22Rv1 (cell line): Measurements from ENCODE around the gene CAPZA1.

Source experiments
- H3K27ac ChIP-seq: fragments of 450-650 bp; 2 replicates; pipeline ENCODE4 v1.5.1; 2017
- ZFX ChIP-seq: fragments of 450-650 bp; IDR thresholded peaks from 2 replicates; pipeline ENCODE4 v1.6.1; 2017; ENCODE audit warnings: antibody characterized with exemption, borderline replicate concordance
- TF ChIP-seq, protein P1 (sequence below): fragments of 450-650 bp; IDR thresholded peaks from 2 replicates; pipeline ENCODE4 v1.5.1; 2017; ENCODE audit warnings: mild to moderate bottlenecking

Gene CAPZA1

DNA sequence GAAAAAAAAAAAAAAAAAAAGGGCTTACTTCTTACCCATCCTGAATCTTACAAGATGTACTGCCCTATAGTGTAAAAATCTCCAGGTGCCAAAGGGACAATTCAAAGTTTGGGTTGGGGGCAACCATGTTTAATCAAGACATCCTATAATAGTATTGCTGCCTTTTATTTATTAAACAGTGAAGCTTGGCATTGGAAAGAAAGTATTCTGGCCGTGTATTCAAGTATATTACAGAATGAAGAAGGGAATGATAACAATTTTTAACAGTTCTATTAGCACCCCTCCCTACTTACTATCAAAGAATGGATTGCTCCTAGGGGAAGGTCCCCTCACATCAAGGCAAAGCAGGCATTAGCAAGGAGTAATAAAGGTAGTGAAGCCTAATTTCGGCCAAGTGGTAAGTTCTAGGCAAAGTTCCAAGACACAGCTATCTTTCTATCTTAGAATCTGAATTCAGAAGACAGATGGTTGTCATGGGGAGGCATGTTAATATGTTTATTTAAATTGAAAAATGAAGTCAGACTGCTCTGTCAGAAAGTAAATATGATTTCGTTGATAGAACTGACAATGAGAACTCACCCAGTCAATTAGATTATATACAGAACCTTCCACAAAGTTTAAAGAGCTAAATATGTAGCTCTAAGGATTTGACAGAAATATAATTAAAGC, 25.3 kb upstream of the CAPZA1 start:
- no peak for TF ChIP-seq ZFX
- TF ChIP-seq, protein P1, sequence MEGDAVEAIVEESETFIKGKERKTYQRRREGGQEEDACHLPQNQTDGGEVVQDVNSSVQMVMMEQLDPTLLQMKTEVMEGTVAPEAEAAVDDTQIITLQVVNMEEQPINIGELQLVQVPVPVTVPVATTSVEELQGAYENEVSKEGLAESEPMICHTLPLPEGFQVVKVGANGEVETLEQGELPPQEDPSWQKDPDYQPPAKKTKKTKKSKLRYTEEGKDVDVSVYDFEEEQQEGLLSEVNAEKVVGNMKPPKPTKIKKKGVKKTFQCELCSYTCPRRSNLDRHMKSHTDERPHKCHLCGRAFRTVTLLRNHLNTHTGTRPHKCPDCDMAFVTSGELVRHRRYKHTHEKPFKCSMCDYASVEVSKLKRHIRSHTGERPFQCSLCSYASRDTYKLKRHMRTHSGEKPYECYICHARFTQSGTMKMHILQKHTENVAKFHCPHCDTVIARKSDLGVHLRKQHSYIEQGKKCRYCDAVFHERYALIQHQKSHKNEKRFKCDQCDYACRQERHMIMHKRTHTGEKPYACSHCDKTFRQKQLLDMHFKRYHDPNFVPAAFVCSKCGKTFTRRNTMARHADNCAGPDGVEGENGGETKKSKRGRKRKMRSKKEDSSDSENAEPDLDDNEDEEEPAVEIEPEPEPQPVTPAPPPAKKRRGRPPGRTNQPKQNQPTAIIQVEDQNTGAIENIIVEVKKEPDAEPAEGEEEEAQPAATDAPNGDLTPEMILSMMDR = no peak
- peak overlapping the region; percentile 44 for H3K27ac ChIP-seq

DNA sequence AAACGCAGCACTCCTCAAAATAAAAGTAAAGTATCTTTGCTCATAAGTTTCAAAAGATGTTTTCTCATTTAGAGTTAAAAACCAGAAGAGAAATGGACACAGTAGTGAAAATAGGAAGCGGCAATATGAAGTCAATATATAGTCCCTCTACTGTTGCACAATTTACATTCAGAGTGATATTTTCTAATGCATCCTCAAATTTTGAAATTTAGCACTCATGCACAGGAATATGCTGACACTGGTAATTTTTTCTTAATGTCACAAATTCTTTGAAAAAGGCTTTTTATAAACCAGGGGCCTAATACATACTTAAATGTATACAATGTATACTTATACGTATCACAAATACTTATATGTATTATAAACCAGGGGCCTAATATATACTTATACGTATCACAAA, 20.2 kb upstream of the CAPZA1 start:
- H3K27ac ChIP-seq = no peak overlapping the region
- no peak for TF ChIP-seq ZFX
- TF ChIP-seq, protein P1 = no peak

DNA sequence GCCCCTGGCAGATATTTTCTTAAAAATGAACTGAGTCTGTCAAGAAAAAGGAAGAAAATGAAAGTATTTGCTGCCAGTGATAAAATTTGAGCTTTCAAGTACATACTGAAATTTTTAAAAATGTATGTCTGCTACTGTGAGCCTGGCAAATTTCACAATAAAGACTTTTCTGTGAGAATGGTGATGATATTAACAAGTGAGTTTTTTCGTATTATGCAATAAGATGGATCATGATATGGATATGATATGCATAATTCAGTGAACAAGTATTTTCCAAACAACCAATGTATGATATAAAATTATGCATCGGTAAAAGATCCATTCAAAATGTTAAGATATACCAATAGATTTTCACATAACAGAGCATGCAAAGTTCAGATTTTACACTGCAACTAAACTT, 16.6 kb upstream of the CAPZA1 start:
- TF ChIP-seq, protein P1 = no peak
- no peak for TF ChIP-seq ZFX
- no peak overlapping the region for H3K27ac ChIP-seq

DNA sequence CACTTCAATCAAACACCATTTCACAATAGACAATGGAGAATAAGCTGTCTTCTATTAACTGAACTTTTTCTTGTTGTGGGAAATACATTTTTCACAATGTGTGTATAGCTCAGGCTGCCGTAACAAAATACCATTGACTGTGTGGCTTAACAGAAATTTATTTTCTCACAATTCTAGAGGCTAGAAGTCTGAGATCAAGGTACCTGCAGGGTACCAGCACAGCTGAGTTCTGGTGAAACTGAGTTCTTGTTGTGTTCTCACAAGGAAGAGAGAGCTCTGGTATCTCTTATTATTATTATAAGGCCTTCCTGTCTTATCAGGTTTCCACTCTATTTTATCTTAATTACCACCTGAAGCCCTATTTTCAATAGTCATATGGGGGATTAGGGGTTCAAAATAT, 16.1 kb upstream of the CAPZA1 start:
- TF ChIP-seq, protein P1 = no peak
- TF ChIP-seq ZFX = no peak
- H3K27ac ChIP-seq = no peak overlapping the region

DNA sequence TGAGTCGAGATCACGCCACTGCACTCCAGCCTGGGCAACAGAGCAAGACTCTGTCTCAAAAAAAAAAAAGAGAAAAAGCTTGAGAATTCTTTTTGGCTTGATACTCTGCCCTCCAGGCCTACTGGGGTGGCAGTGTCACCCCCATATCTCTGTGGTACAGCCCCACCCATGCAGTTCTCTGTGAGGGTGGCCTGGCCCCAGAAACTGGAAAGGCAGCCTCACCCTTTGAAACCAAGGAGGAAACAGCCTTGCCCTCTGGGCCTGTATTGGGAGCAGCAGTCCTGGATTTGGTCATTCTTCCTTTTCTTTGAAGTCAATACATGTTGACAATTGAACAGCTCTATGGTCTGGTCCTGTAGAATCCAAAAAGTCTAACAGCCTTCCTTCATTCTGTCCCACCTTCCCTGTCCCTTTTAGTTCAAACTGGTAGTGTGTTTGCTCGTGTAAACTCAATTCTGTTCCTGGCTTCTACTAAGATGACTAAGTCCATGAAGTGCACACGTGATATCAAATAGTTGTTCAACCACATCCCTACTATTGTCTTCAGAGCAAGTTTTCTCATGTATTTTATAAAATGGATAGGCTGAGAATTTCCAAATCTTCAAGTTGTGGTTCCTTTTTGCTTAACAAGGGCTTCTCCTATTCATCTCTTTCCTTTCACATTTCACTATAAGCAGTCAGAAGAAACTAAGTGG, 13.9 kb upstream of the CAPZA1 start:
- TF ChIP-seq, protein P1 = no peak
- no peak for TF ChIP-seq ZFX
- no peak overlapping the region for H3K27ac ChIP-seq

DNA sequence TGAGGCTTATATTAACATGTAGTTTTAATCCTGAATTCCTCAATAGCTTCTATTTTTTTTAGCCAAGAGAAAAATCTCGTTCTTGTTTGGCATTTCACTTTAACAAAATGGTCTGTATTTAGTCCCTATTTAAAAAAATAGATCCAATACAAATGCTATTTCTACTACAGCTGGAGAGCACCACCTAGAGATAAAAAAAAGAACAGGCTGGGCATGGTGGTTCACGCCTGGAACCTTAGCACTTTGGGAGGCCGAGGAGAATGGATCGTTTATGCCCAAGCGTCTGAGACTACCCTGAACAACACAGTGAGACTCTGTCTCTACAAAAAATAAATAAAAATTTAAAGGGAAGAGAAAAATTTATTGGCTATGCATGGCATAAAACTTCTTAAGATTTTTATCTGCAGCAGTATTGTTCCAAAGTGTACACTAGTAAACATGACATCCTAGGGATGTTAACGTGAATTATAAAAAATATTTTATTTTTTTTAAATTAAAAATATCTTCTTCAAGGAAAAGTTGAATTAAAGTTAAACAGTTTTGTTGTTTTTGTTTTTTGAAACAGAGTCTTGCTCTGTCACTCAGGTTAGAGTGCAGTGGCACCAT, 5.1 kb upstream of the CAPZA1 start:
- TF ChIP-seq ZFX = no peak
- TF ChIP-seq, protein P1 = peak; percentile 64
- H3K27ac ChIP-seq = no peak overlapping the region

DNA sequence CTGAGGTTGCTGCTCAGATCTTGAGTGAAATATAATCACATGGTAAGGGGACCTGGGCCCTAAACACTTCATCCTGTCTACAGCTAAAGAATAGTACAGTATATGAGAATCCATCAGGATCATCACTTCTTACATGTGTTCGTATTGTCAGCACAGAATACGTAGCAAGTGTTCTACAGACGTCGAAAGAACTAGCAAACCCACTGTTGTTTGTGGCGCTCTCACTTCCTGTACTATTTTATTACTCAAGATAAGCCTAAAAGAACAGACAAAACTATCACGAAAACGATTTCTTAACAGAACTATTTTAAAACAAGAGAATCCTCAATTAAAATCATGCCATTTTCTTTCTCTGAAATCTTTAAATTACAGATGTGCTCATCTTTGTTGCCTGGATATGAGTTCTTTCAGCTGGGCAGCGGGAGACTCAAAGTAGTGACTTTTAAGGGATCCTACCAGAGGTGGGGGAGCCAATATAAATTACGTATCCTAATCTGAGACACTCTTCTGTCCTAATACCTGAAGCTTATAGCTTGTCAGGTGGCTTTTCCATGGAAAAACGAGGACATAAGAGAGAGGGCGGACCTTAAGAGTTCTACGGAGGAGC, 1.4 kb upstream of the CAPZA1 start:
- H3K27ac ChIP-seq = peak overlapping the region; percentile 95
- TF ChIP-seq ZFX = no peak
- TF ChIP-seq, protein P1 = no peak
